HepG2 (cell line): ENCODE measurements around the gene NAA11. TPM values are rescaled to one million over a fixed set of nuclear protein-coding genes. Genes with fewer than 3 reads are reported as not detected.

Experiments
- MZF1 ChIP-seq: sonication (generic); formaldehyde crosslinking; IDR thresholded peaks from 2 replicates; pipeline ENCODE4 v1.8.1; 2023; ENCODE audit warnings: mild to moderate bottlenecking, missing genetic modification reagents, borderline replicate concordance
- NFYC ChIP-seq: IDR thresholded peaks from 2 replicates; pipeline ENCODE4 v1.6.1; 2016; ENCODE audit warnings: missing genetic modification reagents, missing compliant biosample characterization
- RERE ChIP-seq: IDR thresholded peaks from 2 replicates; pipeline ENCODE4 v1.6.1; 2016; ENCODE audit warnings: low read depth, missing genetic modification reagents, missing compliant biosample characterization
- ZNF10 ChIP-seq: sonication (generic); formaldehyde crosslinking; IDR thresholded peaks from 2 replicates; pipeline ENCODE4 v1.4.0; 2020; ENCODE audit warnings: mild to moderate bottlenecking, low read depth, missing genetic modification reagents, borderline replicate concordance
- ZNF496 ChIP-seq: sonication (generic); formaldehyde crosslinking; IDR thresholded peaks from 2 replicates; pipeline ENCODE4 v1.8.1; 2023; ENCODE audit warnings: mild to moderate bottlenecking, moderate library complexity, missing genetic modification reagents; ENCODE audit not compliant: insufficient replicate concordance
- ZNF589 ChIP-seq: sonication (generic); formaldehyde crosslinking; conservative IDR thresholded peaks from 2 replicates; pipeline ENCODE4 v1.8.0; 2022; ENCODE audit warnings: mild to moderate bottlenecking, moderate library complexity, missing genetic modification reagents
- ZNF770 ChIP-seq: sonication (generic); formaldehyde crosslinking; IDR thresholded peaks from 2 replicates; pipeline ENCODE4 v1.5.0; 2020; ENCODE audit warnings: mild to moderate bottlenecking, missing genetic modification reagents
- polyA plus RNA-seq, 8 experiments: library from polyadenylated mRNA; depleted of rRNA in 3 of 8; stranded (reverse) in 7 of 8; unstranded in 1 of 8; fragments of >200 nt; fragmentation: Illumina TruSeq in 4 of 8; extraction: Trizol in 4 of 8; gene quantifications; 2 replicates each; pipeline versions ENCODE4 v1.2.1 to v1.2.3, GENCODE V29; 2011 to 2016; ENCODE audit warnings: low read depth in 4 of 8, missing spikeins in 1 of 8, mixed read lengths in 1 of 8; ENCODE audit not compliant: insufficient read depth in 1 of 8
- total RNA-seq, 5 experiments: library from RNA; depleted of rRNA; stranded (reverse); fragments of >200 nt; fragmentation: Illumina TruSeq; extraction: Trizol; gene quantifications; 2 replicates each; pipeline ENCODE4 v1.2.3, GENCODE V29; 2016; ENCODE audit warnings: low read depth in 1 of 5

The NAA11 gene
- total and polyA plus RNA-seq, 2 of the 13 experiments (the other 11 are each of a cell fraction or from before 2014, with no cell fraction given), result not detected

- TF ChIP-seq ZNF496 (CRISPR knock-in tag) (no peak), ZNF589 (CRISPR knock-in tag) (no peak), MZF1 (CRISPR knock-in tag) (no peak), ZNF770 (CRISPR knock-in tag) (no peak), NFYC (CRISPR knock-in tag) (no peak), RERE (CRISPR knock-in tag) (no peak), ZNF10 (CRISPR knock-in tag) (no peak)
These were observed 41.2 kb upstream of the NAA11 start (continued) for GRCh38 chr4:79367096-79367495.
